NCI-H526 treated with DMSO at 0.1 percent for 48 hours (cell line): ENCODE results near the gene SPATS2L.

Experiments
- DNase-seq: peaks from one replicate; lab custom pipeline; 2025; lab: John Stamatoyannopoulos, UW

SPATS2L gene

GRCh38 chr2:200469708-200470211 lies 163.3 kb downstream of the SPATS2L start:
- peak; percentile 77 for DNase-seq

DNA sequence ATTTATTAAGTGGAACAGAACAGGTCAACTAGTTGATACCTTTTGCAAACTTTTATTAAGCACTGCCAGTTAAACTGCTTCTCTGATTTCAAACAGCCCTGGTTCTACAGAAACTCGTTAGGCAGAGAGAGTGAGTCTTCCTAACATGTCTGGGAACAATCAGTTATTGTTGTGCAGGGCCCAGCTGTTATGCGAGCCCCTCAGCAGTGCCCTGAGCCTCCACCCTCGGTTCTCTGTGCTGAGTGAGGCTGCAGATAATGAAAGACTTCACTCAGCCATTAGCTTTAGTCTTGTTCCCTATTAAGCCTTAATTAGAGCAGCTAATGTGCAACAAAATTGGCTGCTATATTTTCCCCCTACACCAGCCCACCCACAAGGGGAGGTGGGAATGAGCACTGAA lies 163.7 kb downstream of the SPATS2L start:
- DNase-seq, result peak; percentile 78

DNA sequence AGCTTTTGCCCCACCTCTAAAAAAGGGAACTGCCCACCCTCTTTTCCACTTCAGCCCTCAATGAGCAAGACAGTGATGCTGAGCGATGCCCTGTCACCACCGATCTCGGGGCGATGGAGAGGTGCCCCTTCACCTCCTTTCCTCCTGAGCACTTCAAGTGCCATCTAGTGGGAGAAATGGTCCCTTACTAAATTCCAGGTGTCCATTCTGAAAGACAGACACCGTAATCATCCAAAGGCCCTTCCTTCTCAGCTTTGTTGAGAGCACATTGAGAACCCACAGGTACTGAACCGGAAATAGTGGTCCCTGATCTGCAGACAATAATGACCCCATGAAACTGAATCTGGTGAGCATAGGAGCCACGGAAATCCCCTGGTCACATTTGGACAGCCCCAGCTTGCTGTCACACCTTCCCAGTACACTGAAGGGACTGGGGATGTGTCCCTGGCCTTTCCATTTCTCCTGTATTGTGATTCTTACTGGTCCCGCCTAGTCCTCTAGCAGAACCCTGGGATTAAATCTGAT lies 164.9 kb downstream of the SPATS2L start:
- DNase-seq, result peak; percentile 25

DNA sequence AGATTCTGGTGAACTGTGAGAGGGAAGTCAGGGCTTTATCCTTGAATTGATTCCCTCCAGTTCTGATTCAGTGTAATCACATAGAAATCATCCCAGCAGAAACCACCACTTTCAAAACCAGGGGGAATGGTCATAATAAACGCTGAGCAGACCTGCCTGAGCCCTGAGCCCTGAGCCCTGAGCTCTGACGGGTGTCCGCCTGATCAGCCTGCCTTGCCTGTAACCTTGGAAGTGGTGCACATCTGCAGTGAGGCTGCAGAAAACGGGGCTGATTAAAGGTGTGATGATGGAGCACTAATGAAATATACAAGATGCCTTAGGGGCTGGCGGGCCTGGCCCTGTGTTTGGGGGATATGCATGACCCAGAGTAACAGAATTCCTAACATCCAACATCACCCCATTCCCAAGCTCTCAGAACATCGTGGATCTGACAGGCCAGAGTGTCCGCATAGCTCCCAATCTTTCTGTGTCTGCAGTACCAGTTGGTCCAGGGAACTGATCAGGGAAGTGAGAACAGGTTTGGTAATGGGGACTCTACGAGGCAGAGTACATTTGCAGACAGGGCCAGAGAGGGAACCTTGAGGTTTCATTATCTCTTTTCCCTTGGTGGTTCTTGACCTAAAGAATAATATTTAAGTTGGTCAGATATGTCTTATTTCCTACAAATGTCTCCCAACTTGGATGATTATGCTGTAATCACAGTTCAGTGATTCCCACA lies 165.6 kb downstream of the SPATS2L start:
- DNase-seq, result no peak

DNA sequence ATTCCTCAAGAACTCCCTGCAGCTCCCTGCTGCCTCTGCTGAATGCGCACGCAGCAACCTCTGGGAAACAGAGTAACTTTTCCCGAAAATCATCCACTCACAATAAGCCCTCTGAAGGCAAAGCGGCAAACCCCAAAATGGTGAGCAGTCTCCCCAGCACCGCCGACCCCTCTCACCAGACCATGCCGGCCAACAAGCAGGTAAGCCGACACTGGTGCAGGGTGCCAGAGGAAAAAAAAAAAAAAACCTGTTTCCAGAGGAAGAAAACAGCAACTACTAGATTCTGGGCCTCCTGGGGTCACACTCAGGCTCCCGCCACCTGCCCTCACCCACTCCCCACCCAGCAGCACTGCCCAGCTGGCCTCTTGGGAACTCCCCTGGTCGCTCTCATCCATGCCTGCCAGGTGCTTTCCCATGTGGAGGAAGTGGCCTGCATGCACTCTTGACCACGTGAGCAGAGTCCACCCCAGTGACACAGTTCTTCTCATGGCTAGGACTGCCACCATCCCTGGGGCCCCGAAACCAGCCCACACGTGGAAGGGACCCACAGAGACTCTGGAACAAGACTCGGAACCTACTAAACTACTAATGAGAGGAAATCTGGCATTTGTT lies 166.5 kb downstream of the SPATS2L start:
- no peak for DNase-seq

DNA sequence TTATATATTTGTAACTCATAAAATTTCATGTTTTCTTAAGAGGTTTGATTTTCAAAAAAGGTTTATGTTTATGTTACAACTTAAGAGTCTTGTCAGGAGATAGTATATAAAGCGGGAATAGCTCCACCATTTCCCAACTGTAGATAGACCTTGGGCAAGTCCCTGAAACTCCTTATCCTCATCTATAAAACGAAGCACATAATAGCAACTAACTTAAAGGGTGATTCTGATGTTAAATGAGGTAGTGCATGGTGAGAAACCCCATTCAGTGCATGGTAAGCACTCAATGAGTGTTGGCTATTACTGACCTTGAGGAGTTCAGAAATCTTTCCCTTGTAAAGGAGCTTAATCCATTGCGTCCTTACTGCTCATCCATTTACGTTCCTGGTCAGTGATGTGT lies 169.3 kb downstream of the SPATS2L start:
- DNase-seq, result no peak

- no peak for DNase-seq
Observed at GRCh38 chr2:200476836-200477235, 170.3 kb downstream of the SPATS2L start.

DNA sequence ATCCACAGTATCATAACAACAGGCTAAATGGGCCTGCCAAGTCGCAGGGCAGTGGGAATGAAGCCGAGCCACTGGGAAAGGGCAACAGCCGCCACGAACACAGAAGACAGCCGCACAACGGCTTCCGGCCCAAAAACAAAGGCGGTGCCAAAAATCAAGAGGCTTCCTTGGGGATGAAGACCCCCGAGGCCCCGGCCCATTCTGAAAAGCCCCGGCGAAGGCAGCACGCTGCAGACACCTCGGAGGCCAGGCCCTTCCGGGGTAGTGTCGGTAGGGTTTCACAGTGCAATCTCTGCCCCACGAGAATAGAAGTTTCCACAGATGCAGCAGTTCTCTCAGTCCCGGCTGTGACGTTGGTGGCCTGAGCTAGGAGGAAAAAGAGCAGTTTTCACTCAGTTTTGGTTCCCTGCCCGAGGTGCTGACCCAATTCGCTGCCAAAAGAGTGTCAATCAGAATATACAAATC lies 171.2 kb downstream of the SPATS2L start:
- no peak for DNase-seq

- no peak for DNase-seq
Observed at GRCh38 chr2:200479692-200480265, 173.3 kb downstream of the SPATS2L start.

DNA sequence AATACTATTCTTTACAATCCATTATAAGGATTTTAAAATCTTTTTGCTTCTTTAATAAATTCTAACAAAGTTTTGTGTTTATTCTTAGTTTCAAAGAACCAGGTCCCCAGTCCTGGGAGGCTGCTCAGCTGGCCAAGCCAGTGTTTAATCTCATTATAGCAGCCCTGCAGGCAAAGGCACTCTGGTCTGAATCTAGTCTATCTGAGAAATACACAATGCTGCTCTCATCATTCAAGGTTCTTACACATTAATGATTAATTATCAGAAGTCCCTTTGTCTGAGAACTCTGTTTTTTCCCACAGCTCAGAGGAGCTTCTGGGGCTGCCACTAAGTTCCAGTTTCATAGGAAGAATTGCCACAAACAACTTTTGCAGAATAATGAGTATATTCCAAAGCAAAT lies 175.7 kb downstream of the SPATS2L start:
- no peak for DNase-seq

GRCh38 chr2:200483729-200484198 lies 177.3 kb downstream of the SPATS2L start:
- peak; percentile 36 for DNase-seq

DNA sequence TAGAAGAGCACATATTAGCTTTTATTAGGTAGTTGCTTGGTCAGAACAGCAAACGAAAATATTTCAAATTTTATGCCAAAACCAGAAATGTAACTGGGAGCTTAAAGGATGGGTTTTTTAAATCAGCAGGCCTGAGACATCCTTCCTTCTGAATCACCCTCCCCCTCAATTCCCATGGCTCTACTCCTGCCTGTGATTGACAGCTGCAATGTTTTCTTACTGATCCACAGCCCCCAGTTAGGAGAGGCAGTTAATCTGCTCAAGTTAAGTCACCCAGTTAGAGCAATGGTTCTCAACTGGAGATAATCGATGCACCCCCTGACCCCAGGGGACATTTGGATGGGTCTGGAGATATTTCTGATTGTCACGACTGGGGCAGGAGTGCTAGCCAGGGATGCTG lies 178.4 kb downstream of the SPATS2L start:
- DNase-seq, result no peak

- DNase-seq, result no peak
Observed at GRCh38 chr2:200486529-200486928, 180.0 kb downstream of the SPATS2L start.

DNA sequence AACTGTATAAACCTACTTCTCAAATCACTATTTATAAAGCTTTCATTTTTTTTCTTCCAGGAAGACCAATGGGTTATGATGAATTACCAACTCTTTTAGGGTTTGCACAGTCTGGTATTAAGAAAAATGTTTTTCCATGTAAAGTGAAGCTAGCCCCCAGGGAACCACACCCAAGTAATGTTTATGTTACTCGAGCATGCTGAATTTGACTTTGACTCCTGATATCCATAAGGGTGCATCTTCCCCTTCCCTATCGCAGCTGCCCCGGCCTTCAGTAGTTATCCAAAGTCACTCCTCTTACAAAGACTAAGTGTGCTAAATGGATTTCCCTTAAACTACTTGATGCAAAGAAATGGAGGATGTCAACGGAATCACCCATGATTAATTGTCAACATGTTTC lies 181.7 kb downstream of the SPATS2L start:
- no peak for DNase-seq

- DNase-seq, result no peak
Observed at GRCh38 chr2:200490001-200490400, 183.5 kb downstream of the SPATS2L start.

- no peak for DNase-seq
Observed at GRCh38 chr2:200492656-200493055, 186.2 kb downstream of the SPATS2L start.

DNA sequence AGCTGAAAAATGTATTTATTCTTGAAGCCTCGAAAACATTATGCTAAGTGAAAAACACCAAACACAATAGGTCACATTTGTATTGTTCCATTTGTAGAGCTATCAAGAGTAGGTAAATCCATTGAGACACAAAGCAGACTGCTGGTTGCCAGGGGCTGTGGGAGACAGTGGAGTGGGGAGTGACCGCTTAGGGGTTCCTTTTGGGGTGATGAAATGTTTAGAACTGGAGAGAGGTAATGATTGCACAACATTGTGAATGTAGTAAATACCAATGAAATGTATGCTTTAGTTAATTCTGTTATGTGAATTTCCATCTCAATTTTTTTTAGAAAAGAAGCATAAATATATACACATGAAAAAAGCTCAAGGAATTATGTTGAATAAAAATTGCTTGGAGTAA lies 187.6 kb downstream of the SPATS2L start:
- no peak for DNase-seq

DNA sequence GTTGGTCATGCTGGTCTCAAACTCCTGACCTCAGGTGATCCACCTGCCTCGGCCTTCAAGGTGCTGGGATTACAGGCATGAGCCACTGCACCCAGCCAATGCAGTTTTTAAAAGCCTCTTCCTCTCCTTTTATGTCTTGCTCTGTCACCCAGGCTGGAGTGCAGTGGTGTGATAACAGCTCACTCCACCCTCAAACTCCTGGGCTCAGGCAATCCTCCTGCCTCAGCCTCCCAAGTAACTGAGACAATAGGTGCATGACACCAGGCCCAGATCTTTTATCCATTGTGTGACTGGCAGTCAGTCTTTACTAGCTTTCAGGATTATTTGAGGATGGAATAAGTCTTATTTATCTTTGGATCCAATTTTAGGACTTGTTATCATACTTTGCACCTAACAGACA lies 190.2 kb downstream of the SPATS2L start:
- no peak for DNase-seq

DNA sequence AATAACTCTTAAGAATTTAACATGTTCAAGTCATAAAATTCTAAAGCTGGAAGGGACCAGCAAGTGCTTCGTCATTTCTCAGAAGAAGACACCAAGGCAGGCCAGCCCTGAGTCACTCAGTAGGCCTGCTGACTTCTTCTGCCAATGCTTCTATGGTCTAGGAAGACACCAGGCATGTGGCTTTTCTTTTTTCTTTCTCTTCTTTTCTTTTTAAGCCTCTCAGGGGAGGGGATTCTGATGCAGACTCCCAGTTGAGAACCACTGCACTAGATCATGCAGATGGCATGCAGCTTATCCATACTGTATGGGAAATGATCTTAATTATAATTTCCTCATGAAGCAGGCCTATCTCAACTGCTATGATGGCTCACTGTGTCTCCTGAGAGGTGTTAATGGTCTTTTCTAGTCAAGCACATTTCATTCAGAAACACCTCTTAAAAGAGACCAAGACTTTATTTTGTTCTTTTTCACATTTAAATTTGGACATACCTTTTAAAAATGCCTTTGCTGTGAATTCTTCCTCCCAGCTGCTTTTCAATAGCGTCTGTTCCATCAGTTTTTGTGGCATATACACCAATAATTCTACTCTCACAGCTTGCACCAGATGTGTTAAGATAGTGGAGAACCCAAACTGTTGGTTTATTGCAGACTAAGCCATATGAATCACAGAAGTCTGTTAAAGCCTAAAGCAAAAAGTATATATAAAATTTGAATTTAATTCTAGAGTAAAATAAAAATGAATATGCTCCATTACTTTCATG lies 192.1 kb downstream of the SPATS2L start:
- DNase-seq, result no peak

- no peak for DNase-seq
Observed at GRCh38 chr2:200502196-200502595, 195.7 kb downstream of the SPATS2L start.

DNA sequence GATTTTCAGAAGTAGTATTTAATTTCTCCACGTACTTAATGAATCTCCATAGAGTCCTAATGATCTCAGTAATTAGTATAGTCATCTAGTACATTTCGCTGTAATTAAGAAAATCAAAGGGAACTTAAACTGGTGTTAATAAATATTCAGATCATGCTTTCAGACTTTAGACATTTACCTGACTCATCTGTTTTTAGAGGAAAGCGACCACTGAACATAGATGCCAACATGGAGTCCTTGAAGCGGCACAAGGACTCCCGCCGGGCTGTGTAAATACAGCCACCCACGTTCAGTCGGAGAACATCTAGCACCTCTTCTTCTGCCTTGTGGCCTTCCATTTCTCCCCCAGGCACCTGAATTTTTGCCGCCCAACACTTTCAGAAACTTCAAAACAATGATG lies 200.2 kb downstream of the SPATS2L start:
- DNase-seq, result no peak

GRCh38 chr2:200507179-200507578 lies 200.7 kb downstream of the SPATS2L start:
- DNase-seq, result no peak
